GM20000 (cell line): ENCODE data around the gene CFAP74.

Source experiments
- DNase-seq: peaks from one replicate; pipeline ENCODE4 v3.0.0; 2012; ENCODE audit warnings: low spot score
- TF ChIP-seq, protein P1 (sequence below): IDR thresholded peaks from 2 replicates; pipeline ENCODE4 v1.5.1; 2012; ENCODE audit warnings: mild to moderate bottlenecking, control low read depth; ENCODE audit errors: extremely low read depth, missing control alignments

CFAP74 gene

DNA sequence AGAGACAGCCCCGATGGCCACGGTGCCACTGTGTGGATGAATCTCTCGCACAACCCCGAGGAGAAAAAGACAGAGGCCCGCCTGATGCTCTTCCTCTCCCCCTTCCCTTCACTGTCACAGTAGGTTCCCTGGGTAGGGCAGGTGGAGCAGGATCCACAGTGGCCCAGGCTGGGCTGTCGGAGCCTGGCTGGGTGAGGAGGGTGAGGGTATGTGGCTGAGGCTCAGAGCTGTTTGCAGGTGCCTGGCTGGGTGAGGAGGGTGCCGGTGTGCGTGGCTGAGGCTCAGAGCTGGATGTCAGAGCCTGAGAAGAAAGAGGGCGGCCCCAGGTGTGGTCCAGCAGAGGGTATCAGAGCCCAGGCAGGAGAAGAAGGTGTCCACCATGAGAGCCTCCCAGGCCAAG, 2.7 kb downstream of the CFAP74 start:
- DNase-seq = no peak
- TF ChIP-seq, protein P1, sequence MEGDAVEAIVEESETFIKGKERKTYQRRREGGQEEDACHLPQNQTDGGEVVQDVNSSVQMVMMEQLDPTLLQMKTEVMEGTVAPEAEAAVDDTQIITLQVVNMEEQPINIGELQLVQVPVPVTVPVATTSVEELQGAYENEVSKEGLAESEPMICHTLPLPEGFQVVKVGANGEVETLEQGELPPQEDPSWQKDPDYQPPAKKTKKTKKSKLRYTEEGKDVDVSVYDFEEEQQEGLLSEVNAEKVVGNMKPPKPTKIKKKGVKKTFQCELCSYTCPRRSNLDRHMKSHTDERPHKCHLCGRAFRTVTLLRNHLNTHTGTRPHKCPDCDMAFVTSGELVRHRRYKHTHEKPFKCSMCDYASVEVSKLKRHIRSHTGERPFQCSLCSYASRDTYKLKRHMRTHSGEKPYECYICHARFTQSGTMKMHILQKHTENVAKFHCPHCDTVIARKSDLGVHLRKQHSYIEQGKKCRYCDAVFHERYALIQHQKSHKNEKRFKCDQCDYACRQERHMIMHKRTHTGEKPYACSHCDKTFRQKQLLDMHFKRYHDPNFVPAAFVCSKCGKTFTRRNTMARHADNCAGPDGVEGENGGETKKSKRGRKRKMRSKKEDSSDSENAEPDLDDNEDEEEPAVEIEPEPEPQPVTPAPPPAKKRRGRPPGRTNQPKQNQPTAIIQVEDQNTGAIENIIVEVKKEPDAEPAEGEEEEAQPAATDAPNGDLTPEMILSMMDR = no peak

DNA sequence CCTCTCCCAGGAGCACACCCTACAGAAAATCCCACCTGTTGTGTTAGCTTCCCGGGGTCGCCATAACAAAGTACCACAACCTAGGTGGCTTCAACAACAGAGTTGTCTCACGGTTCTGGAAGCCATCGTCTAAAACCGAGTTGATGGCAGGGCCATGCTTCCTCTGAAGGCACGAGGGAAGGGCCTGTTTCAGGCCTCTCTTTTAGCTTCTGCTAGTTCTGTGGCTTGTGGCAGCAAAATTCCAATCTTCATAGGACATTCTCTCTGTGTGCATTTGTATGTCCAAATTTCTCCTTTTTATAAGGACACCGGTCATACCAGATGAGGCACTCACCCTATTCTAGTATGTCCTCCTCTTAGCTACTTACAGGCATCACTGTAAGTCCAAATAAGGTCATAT, 3.2 kb downstream of the CFAP74 start:
- TF ChIP-seq, protein P1 = no peak
- no peak for DNase-seq

DNA sequence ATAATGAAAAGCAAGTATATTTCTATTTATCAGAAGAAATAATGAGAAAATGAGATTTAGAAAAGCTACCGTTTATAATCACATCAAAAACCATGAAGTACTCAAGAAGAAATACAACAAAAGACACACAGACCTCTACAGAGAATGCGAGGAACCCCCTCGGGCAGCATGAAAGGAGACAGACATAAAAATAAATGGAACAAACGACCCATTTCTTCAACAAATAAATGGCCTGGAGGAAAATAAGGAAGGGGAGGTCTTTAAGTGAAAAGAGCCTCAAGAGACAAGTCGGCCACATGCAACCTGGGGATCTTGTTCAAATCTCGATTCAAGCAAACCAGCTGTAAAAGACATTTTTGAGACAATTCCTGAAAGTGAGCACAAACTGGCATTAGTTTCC, 6.0 kb downstream of the CFAP74 start:
- no peak for DNase-seq

DNA sequence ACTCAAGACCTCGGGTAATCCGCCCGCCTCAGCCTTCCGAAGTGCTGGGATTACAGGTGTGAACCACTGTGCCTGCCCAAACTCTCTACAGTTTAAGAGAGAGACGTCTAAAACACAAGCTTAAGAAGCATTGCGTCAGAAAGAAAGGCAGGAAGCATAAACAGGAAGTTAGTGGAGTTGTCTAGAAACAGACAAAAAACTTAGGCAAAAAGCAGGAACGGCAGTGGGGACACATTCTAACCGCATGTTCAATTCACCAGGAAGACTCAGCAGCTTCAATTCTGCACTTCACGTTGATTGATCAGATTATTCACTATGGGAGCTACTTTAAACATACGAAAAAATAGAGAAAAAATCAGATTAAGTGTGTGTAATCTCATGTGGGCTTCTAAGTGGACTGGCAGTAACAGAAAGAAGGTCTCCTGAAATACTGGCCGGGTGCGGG, 7.4 kb downstream of the CFAP74 start:
- no peak for DNase-seq
- TF ChIP-seq, protein P1 = no peak

More for the DNA sequence above, 6.0 kb downstream of the CFAP74 start:
- TF ChIP-seq, protein P1 = no peak

DNA sequence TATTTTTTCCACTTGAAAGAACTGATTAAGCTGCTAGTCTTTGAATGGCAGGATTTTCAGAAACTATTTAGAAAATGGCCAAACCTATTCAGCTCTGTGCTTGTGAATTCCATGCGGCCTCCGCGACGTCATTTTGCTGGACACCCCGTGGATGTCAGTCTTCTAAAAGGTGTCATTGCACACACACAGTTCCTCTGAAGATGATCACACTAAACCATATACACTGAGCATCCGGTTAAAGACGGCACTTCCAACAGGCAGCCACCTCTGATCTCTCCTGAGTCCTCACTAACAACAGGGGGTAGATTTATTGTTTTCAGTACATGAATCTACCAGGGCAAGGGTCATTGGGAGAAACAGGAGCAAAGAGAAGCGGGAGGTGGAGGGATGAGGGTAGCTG, 9.1 kb downstream of the CFAP74 start:
- DNase-seq = no peak
- TF ChIP-seq, protein P1 = no peak

DNA sequence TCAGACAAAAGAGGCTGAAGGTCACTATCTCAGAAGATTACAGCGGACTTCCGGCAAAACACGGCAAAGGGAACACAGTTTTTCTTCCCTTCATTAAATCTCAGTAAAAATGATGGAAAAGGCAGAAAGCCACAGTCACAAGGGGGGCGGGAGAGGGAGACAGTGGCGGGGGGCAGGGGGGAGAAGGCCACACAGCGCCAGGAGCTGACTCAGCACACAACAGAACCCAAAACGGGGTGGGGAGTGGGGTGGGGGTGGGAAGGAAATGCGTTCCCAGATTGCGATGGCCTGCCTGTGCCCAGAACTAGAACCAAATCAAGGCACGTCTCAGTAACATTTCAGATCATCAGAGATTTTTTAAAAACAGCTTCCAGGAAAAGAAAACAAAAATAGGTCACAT, 13.4 kb downstream of the CFAP74 start:
- TF ChIP-seq, protein P1 = no peak
- DNase-seq = no peak

DNA sequence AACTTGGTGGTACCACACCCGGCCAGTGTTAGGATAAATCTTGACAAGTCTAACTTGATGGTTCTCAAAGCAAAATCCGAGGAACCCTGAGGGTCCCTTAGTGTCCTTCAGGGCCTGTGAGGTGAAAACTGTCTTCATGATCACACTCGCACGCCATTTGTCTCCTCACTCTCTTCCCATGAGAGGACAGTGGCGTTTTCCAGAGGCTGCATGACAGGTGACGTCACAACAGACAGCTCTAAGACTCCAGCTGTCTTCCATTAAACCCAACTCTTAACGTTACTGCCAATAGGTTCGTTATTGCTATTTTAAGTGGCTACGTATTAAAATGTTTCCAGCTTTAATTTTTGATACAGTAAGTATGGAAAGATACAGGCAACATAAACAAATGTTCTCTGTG, 13.8 kb downstream of the CFAP74 start:
- no peak for DNase-seq
- TF ChIP-seq, protein P1 = no peak
